Stimulated activated CD8-positive, alpha-beta memory T cell treated with anti-CD3 and anti-CD28 coated beads, Interleukin-15, amount 100 ng/mL, for 1 hour (primary cell): ENCODE results near the gene ADGRD2.
"Not testable (repeated sequence)": the region's sequence is repeated elsewhere in the genome, so short reads cannot be mapped to it uniquely, and the experiment has no call there.

Experiments used
- DNase-seq: peaks from one replicate; pipeline ENCODE4 v3.0.0-alpha.2; 2020; ENCODE audit warnings: low read depth

ADGRD2 gene

GRCh38 chr9:124450241-124450924 is at the start of gene ADGRD2:
Gene ADGRD2 (plus strand): TSS chr9:124450451. CDS start chr9:124451667, 1,216 bp downstream.
- no peak for DNase-seq

GRCh38 chr9:124403246-124403645 is 47.0 kb upstream of the ADGRD2 start:
- DNase-seq = no peak

GRCh38 chr9:124409410-124409809 is 40.8 kb upstream of the ADGRD2 start:
- DNase-seq = no peak

GRCh38 chr9:124410321-124410913 is 39.8 kb upstream of the ADGRD2 start:
- DNase-seq = no peak

GRCh38 chr9:124411514-124412227 is 38.6 kb upstream of the ADGRD2 start:
- no peak for DNase-seq

GRCh38 chr9:124412228-124412575 is 38.0 kb upstream of the ADGRD2 start:
- DNase-seq = no peak

GRCh38 chr9:124414612-124415011 is 35.6 kb upstream of the ADGRD2 start:
- DNase-seq = no peak

- DNase-seq = peak; percentile 97
Observed at GRCh38 chr9:124415102-124415851, 35.0 kb upstream of the ADGRD2 start, which contains the start of gene PSMB7. Gene PSMB7 (minus strand): TSS chr9:124415442. CDS start chr9:124415425, 17 bp downstream.

- DNase-seq = no peak
Observed at GRCh38 chr9:124415852-124416484, 34.3 kb upstream of the ADGRD2 start.

GRCh38 chr9:124419832-124420489 is 30.3 kb upstream of the ADGRD2 start:
- no peak for DNase-seq

GRCh38 chr9:124420991-124421543 is 29.2 kb upstream of the ADGRD2 start:
- DNase-seq = no peak

GRCh38 chr9:124423155-124423554 is 27.1 kb upstream of the ADGRD2 start:
- no peak for DNase-seq

GRCh38 chr9:124423591-124423990 is 26.7 kb upstream of the ADGRD2 start:
- no peak for DNase-seq

GRCh38 chr9:124425733-124426132 is 24.5 kb upstream of the ADGRD2 start:
- not testable (repeated sequence) for DNase-seq

GRCh38 chr9:124426361-124426760 is 23.9 kb upstream of the ADGRD2 start:
- no peak for DNase-seq

GRCh38 chr9:124427281-124427680 is 23.0 kb upstream of the ADGRD2 start:
- DNase-seq = no peak

- no peak for DNase-seq
Observed at GRCh38 chr9:124428751-124429529, 21.3 kb upstream of the ADGRD2 start.

GRCh38 chr9:124429530-124429867 is 20.8 kb upstream of the ADGRD2 start:
- DNase-seq = no peak

GRCh38 chr9:124436320-124436719 is 13.9 kb upstream of the ADGRD2 start:
- no peak for DNase-seq

GRCh38 chr9:124437086-124437485 is 13.2 kb upstream of the ADGRD2 start:
- no peak for DNase-seq
